ENCODE results near the gene PACSIN3.

- TF ChIP-seq CTCF (IDR thresholded peaks at IDR 0.05; ENCODE audit: extremely low read depth in 1 of 2, insufficient read depth in 1 of 2, low read depth in 1 of 2, low read length in 2 of 2) (no peak), MYC (IDR thresholded peaks at IDR 0.05; ENCODE audit: low read depth, low read length) (no peak), POLR2AphosphoS5 (IDR thresholded peaks at IDR 0.05; ENCODE audit: insufficient read depth, low read depth, low read length) (no peak)
These were observed 3.9 kb downstream of the PACSIN3 start for GRCh38 chr11:47182380-47182779.

Data from endothelial cell of umbilical vein (primary cell).